Immature natural killer cell (primary cell): ENCODE results near the gene OR51V1. TPM values are rescaled to one million over a fixed set of nuclear protein-coding genes. Genes with fewer than 3 reads are reported as not detected.
"Not testable (repeated sequence)": the region's sequence is repeated elsewhere in the genome, so short reads cannot be mapped to it uniquely, and the experiment has no call there.

Source experiments
- DNase-seq, 3 donors: peaks; one replicate each; pipeline ENCODE4 v3.0.0; 2022; ENCODE audit warnings: mixed read lengths in 1 of 3
- H3K27ac Mint-ChIP-seq, 6 donors: one replicate each; pipeline ENCODE4 v1.8.0; 2020; ENCODE audit warnings: mixed read lengths in 6 of 6, mild to moderate bottlenecking in 5 of 6, inconsistent platforms in 4 of 6, moderate library complexity in 3 of 6
- H3K27me3 Mint-ChIP-seq, 3 donors: one replicate each; pipeline ENCODE4 v1.8.0; 2020 to 2021; ENCODE audit warnings: low read depth in 3 of 3, mild to moderate bottlenecking in 3 of 3, mixed read lengths in 3 of 3, moderate library complexity in 3 of 3, inconsistent platforms in 1 of 3
- H3K36me3 Mint-ChIP-seq, 3 donors: one replicate each; pipeline ENCODE4 v1.8.0; 2020; ENCODE audit warnings: mixed read lengths in 3 of 3, inconsistent platforms in 2 of 3, mild to moderate bottlenecking in 2 of 3
- H3K4me1 Mint-ChIP-seq, 2 donors: one replicate each; pipeline ENCODE4 v1.8.0; 2020; ENCODE audit warnings: inconsistent platforms in 2 of 2, mild to moderate bottlenecking in 2 of 2, mixed read lengths in 2 of 2, moderate library complexity in 1 of 2
- H3K4me3 Mint-ChIP-seq, 5 donors: one replicate each; pipeline ENCODE4 v1.8.0; 2020; ENCODE audit warnings: mild to moderate bottlenecking in 5 of 5, mixed read lengths in 5 of 5, inconsistent platforms in 3 of 5, moderate library complexity in 3 of 5
- H3K9me3 Mint-ChIP-seq, 6 donors: one replicate each; pipeline ENCODE4 v1.8.0; 2020; ENCODE audit warnings: mild to moderate bottlenecking in 6 of 6, mixed read lengths in 6 of 6, inconsistent platforms in 4 of 6, moderate library complexity in 3 of 6
- polyA plus RNA-seq, 3 donors: library from polyadenylated mRNA; unstranded; fragments of 300-500 nt; fragmentation: Illumina TruSeq; gene quantifications; one replicate each; pipeline ENCODE4 v1.2.3, GENCODE V29; 2021

The OR51V1 gene
- polyA plus RNA-seq, 3 donors from 2014 or later = not detected

DNA sequence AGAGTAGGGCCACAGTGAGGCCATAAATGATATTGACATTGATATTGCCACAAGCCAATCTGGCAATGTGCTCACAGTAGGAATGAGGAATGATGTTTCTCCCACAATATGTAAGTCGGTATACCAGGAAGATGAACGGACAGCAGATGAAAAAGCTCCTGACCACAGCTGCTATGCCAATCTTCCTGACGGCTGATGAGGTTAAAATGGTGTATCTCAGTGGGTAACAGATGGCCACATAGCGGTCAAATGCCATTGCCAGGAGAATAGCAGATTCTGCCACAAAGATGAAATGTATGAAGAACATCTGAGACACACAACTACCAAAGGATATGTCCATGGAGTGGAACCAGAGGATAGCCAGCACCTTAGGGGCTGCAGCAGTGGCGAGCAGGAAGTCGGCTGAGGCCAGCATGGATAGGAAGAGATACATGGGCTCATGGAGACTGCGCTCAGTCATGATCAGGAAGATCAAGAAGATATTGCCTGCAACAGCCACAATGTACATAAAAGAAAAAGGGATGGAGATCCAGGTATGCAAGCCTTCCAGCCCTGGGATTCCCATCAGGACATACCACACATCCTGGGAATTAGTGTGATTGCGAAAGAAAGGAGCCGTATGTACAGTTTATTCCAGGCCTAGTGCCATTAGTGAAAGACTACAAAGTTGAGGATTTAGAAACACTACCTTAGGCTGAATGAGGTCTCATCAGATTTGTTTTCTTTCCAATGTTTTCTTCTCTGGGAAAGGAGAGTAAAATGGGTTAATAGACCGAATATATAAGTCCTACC, 22.2 kb downstream of the OR51V1 start:
- no peaks in the 10 kb centered on the region for H3K27me3 Mint-ChIP-seq

DNA sequence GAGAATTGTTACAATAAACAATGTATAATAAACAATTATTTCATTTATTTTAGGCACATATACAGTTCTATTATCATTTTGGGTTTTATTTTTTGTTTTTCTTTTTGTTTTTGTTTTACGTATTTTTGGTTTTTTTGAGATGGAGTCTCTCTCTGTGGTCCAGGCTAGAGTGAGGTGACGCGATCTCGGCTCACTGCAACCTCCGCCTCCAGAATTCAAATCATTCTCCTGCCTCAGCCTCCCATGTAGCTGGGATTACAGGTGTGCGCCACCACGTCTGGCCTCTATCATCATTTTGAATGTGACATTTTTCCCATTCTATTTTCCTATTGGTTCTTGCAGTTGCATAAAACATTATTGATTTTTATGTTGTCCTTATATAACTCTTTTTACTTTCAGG, 25.5 kb downstream of the OR51V1 start:
- Mint-ChIP-seq H3K27ac (no peak overlapping the region), H3K36me3 (no peaks in the 10 kb centered on the region), H3K4me1 (no peaks in the 10 kb centered on the region), H3K27me3 (peaks cover 0 to 3% (median 0%) of the 10 kb centered on the region in 3 donors), H3K4me3 (no peak overlapping the region), H3K9me3 (peaks cover 0 to 5% (median 0%) of the 10 kb centered on the region in 6 donors)
- no peak for DNase-seq

More for the DNA sequence above, 22.2 kb downstream of the OR51V1 start:
- H3K36me3 Mint-ChIP-seq = no peaks in the 10 kb centered on the region
- H3K4me1 Mint-ChIP-seq = no peaks in the 10 kb centered on the region
- no peak overlapping the region for H3K4me3 Mint-ChIP-seq
- no peak for DNase-seq
- peaks cover 0 to 5% (median 0%) of the 10 kb centered on the region in 6 donors for H3K9me3 Mint-ChIP-seq
- no peak overlapping the region for H3K27ac Mint-ChIP-seq

DNA sequence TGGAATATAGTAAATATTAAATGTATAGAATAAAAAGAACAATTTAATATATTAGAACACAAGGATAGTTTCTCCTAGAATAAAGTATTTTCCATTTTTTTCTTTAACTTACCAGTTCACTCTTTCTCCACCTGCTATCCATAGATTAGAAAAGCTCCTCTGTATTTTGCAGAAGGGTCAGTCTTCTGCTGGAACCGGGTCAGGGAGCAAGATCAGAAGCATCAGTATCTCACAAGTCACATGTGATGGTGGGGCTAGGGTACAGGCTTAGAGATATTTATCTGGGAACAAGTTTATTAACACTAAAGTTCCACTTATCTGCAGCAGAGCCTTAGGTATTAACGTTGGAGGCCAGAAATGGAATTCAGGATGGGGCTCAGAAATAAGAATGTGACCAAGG, 28.6 kb downstream of the OR51V1 start:
- Mint-ChIP-seq H3K27ac (no peak overlapping the region), H3K4me3 (no peak overlapping the region), H3K36me3 (no peaks in the 10 kb centered on the region), H3K27me3 (peaks cover 0 to 3% (median 2%) of the 10 kb centered on the region in 3 donors), H3K9me3 (peaks cover 0 to 2% (median 0%) of the 10 kb centered on the region in 6 donors), H3K4me1 (no peaks in the 10 kb centered on the region)
- DNase-seq = no peak

DNA sequence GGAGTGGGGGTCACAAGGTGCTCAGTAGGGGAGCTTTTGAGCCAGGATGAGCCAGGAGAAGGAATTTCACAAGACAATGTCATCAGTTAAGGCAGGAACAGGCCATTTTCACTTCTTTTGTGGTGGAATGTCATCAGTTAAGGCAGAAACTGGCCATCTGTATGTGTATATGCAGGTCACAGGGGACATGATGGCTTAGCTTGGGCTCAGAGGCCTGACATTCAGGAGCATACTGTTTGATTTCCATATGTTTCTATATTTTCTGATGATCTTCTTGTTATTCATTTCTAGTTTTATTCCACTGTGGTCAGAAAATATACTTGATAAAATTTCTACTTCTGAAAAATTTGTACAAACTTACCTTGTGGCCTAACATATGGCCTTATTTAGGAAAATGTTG, 34.6 kb downstream of the OR51V1 start:
- not testable (repeated sequence) for H3K4me3 Mint-ChIP-seq, H3K4me1 Mint-ChIP-seq, DNase-seq, H3K27ac Mint-ChIP-seq, H3K36me3 Mint-ChIP-seq, H3K27me3 Mint-ChIP-seq
- peaks cover 0 to 10% (median 0%) of the 10 kb centered on the region in 6 donors for H3K9me3 Mint-ChIP-seq

DNA sequence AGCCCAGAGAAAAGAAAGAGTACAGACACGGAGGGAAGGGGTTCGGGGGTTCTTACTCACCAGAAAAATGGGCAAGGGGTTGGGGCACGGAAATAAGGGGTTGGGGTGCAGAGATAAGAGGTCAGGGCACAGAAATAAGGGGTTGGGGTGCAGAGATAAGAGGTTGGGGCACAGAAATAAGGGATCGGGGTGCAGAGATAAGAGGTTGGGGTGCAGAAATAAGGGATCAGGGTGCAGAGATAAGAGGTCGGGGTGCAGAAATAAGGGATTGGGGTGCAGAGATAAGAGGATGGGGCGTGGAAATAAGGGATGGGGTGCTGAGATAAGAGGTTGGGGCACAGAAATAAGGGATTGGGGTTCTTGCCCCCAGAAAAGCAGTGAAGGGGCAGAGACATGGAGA, 35.7 kb downstream of the OR51V1 start:
- not testable (repeated sequence) for H3K27me3 Mint-ChIP-seq, H3K4me1 Mint-ChIP-seq, H3K36me3 Mint-ChIP-seq, H3K27ac Mint-ChIP-seq, DNase-seq, H3K4me3 Mint-ChIP-seq
- peaks cover 0 to 13% (median 0%) of the 10 kb centered on the region in 6 donors for H3K9me3 Mint-ChIP-seq

DNA sequence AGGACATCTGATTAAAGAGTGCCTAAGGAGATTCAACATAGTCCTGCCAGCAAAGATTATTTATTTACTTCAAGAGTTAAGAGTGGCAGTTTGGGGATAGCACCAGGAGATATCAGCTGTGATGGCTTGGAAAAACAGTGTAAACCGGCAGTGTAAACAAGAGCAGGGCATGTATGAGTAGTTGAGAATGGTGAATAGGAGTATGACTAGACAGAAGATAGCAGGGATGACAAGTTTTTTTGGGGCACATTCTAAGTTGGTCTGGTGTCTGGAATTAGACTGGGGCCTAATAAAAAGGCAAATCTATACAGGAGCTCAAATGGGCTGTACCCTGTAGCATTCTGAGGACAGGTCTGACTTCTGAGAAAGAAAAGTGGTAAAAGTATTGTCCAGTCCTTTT, 39.4 kb downstream of the OR51V1 start:
- H3K4me1 Mint-ChIP-seq, H3K4me3 Mint-ChIP-seq, H3K27me3 Mint-ChIP-seq, H3K27ac Mint-ChIP-seq, DNase-seq, H3K36me3 Mint-ChIP-seq: not testable (repeated sequence)
- H3K9me3 Mint-ChIP-seq = peaks cover 0 to 17% (median 0%) of the 10 kb centered on the region in 6 donors

DNA sequence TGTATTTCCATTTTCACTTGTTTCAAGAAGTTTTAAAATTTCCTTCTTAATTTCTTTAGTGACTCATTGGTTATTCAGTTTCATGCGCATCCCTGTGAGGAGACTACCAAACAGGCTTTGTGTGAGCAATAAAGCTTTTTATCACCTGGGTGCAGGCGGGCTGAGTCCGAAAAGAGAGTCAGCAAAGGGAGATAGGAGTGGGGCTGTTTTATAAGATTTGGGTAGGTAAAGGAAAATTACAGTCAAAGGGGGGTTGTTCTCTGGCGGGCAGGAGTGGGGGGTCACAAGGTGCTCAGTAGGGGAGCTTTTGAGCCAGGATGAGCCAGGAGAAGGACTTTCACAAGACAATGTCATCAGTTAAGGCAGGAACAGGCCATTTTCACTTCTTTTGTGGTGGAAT, 40.3 kb downstream of the OR51V1 start:
- not testable (repeated sequence) for H3K4me3 Mint-ChIP-seq, DNase-seq, H3K27ac Mint-ChIP-seq, H3K36me3 Mint-ChIP-seq, H3K4me1 Mint-ChIP-seq, H3K27me3 Mint-ChIP-seq
- peaks cover 0 to 13% (median 0%) of the 10 kb centered on the region in 6 donors for H3K9me3 Mint-ChIP-seq

DNA sequence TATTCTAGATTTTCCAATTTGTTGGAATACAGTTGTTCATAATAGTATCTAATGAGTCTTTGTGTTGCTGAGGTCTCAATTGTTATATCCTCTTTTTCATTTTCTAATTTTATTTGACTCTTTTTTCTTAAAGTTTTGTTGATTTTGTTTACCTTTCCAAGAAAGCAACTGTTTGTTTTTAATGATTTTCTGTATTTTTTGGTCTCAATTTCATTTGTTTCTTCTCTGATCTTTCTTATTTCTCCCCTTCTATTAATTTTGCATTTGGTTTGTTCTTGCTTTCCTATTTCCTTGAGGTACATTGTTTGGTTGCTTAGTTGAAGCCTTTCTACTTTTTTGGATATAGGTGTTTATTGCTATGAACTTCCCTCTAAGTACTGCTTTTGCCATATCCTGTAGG, 40.7 kb downstream of the OR51V1 start:
- Mint-ChIP-seq H3K9me3 (peaks cover 0 to 13% (median 0%) of the 10 kb centered on the region in 6 donors), H3K36me3 (no peaks in the 10 kb centered on the region), H3K27ac (no peak overlapping the region), H3K4me1 (no peaks in the 10 kb centered on the region), H3K4me3 (no peak overlapping the region), H3K27me3 (peaks cover 0 to 3% (median 3%) of the 10 kb centered on the region in 3 donors)
- DNase-seq = no peak

DNA sequence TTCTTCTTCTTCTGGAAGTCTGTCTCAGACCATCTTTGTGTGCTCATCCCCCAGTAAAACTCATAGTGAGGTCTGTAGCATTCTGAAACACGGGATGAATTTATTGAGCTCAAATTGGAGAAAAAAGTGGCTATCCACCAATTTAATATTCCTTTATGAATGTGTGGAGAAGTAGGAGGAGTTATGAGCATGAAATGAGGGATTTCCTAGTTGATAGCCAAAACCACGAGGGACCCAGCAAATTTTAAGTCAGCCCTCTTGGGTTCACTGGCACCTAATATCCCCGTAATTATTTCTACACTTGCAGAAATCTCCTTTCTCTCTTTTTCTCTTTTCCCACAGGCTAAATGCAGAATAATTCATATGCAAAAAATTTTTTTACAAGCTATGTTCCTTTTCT, 45.8 kb downstream of the OR51V1 start, which contains the start of gene OR52A1:
Gene OR52A1 (minus strand): TSS at position 101 of the 400 bp plus-strand sequence. CDS start 2,388 bp downstream, outside the sequence.
- H3K27me3 Mint-ChIP-seq = peaks cover 0 to 6% (median 0%) of the 10 kb centered on the region in 3 donors
- no peak within 1 kb of the TSS for H3K27ac Mint-ChIP-seq
- H3K4me1 Mint-ChIP-seq = no peaks in the 10 kb centered on the region
- H3K4me3 Mint-ChIP-seq = no peak within 1 kb of the TSS
- DNase-seq = no peak
- H3K9me3 Mint-ChIP-seq = peaks cover 0 to 4% (median 0%) of the 10 kb centered on the region in 6 donors
- no peaks in the 10 kb centered on the region for H3K36me3 Mint-ChIP-seq

DNA sequence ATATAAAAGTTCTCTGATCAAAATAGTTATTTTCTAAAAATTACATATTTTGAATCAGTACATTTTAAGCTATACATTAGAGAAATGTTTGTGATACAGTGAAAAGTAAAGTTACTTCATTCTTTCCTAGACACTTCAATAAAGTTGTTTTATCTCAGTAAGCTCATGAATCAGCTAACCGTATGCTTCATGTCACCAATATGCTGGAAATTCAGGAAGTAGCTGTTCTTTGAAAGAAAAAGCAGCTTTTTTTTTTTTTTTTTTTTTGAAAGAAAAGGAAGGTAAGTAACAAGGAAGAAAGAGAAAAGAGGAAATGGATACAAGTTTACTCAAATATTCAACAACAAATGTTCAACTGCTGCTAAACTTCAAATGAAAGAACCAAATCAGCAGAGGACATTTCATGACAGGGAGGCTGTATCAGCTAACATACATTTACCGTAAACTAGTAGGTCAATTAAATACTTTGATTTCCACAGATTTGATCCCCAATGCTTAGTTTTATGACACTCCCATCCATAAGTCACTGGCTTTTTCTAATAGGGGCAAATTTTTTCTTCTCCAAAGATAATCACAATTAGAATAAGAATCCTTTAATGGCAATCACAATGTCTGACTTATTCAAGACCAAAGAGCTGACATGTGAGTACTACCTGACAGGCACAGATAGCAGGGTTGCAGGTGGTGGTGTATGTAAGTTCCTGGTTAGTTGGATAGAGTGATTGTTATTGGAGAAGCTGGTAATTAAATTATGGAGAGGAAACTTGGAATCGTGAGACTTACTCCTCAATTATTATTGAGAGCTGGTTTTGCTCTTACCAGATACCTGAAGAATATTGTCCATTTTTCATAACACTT, 46.7 kb downstream of the OR51V1 start:
- H3K9me3 Mint-ChIP-seq = no peaks in the 10 kb centered on the region
- peaks cover 0 to 6% (median 0%) of the 10 kb centered on the region in 3 donors for H3K27me3 Mint-ChIP-seq
- H3K4me1 Mint-ChIP-seq = no peaks in the 10 kb centered on the region
- DNase-seq = no peak
- no peaks in the 10 kb centered on the region for H3K36me3 Mint-ChIP-seq
- no peak overlapping the region for H3K27ac Mint-ChIP-seq
- H3K4me3 Mint-ChIP-seq = no peak overlapping the region

DNA sequence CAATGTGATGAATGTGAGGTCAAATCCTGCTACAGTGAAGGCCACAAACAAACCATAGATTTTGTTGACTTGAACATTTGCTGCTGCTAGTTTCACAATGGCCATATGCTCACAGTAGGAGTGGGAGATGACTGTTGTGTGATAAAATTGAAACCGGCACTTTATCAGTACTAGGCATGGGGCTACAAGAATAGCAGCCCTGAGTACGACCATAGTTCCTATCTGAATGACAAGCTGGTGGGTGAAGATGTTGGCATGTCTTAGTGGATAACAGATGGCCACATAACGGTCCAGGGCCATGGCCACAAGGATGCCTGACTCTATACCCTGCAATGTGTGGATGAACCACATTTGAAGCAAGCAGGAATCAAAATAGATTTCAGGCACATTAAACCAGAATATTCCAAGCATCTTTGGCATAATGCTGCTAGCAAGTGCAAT, 48.7 kb downstream of the OR51V1 start:
- H3K27ac Mint-ChIP-seq = no peak overlapping the region

More for the DNA sequence above, 48.7 kb downstream of the OR51V1 start:
- Mint-ChIP-seq H3K36me3 (no peaks in the 10 kb centered on the region), H3K9me3 (no peaks in the 10 kb centered on the region), H3K4me1 (no peaks in the 10 kb centered on the region), H3K4me3 (no peak overlapping the region), H3K27me3 (peaks cover 0 to 3% (median 0%) of the 10 kb centered on the region in 3 donors)
- DNase-seq = no peak
